Keratinocyte (primary cell): Measurements from ENCODE around the gene SEL1L3. TPM values are rescaled to one million over a fixed set of nuclear protein-coding genes. Genes with fewer than 3 reads are reported as not detected.

ENCODE experiments used
- DNase-seq: peaks from one replicate; pipeline ENCODE4 v3.0.0-alpha.2; 2011; ENCODE audit warnings: low read depth, missing footprints, low spot score
- FAIRE-seq: peaks from 2 replicates; lab custom pipeline; 2011; peaks lifted over from hg19 to GRCh38; lab: Jason Lieb, UNC
- H2AFZ ChIP-seq: 2 replicates; pipeline ENCODE4 v1.6.0; 2012; ENCODE audit warnings: low read length, control low read depth, inconsistent platforms; ENCODE audit not compliant: control insufficient read depth
- H3K27ac ChIP-seq: 2 replicates; pipeline ENCODE4 v1.5.1; 2011; ENCODE audit warnings: low read length; ENCODE audit not compliant: control insufficient read depth, insufficient read depth
- H3K27me3 ChIP-seq: 3 replicates; pipeline ENCODE4 v1.6.0; 2011; ENCODE audit warnings: low read length; ENCODE audit not compliant: control insufficient read depth, insufficient read depth; ENCODE audit errors: extremely low read depth
- H3K36me3 ChIP-seq, 2 experiments: 2 replicates in 1 of 2; 3 replicates in 1 of 2; pipeline ENCODE4 v1.5.1; 2011; ENCODE audit warnings: low read length in 2 of 2, mild to moderate bottlenecking in 1 of 2; ENCODE audit not compliant: control insufficient read depth in 2 of 2, insufficient read depth in 2 of 2; ENCODE audit errors: extremely low read depth in 1 of 2
- H3K4me1 ChIP-seq: 3 replicates; pipeline ENCODE4 v1.5.1; 2011; ENCODE audit warnings: low read length; ENCODE audit not compliant: control insufficient read depth, insufficient read depth; ENCODE audit errors: extremely low read depth
- H3K4me2 ChIP-seq: 3 replicates; pipeline ENCODE4 v1.6.0; 2011; ENCODE audit warnings: low read depth, low read length; ENCODE audit not compliant: control insufficient read depth, insufficient read depth; ENCODE audit errors: extremely low read depth
- H3K4me3 ChIP-seq, 3 experiments: fragments of 200-600 bp in 1 of 3; sonication (generic) in 1 of 3; 2 replicates in 2 of 3; 3 replicates in 1 of 3; pipeline ENCODE4 v1.5.1; 2011 to 2016; ENCODE audit warnings: low read length in 3 of 3, mild to moderate bottlenecking in 3 of 3, control low read depth in 2 of 3, inconsistent platforms in 1 of 3, low read depth in 1 of 3, mixed read lengths in 1 of 3, mixed run types in 1 of 3, moderate library complexity in 1 of 3; ENCODE audit not compliant: control insufficient read depth in 2 of 3, insufficient read depth in 2 of 3; ENCODE audit errors: extremely low read depth in 1 of 3
- H3K79me2 ChIP-seq: 2 replicates; pipeline ENCODE4 v1.6.0; 2012; ENCODE audit warnings: low read length; ENCODE audit not compliant: control insufficient read depth, insufficient read depth
- H3K9ac ChIP-seq: 3 replicates; pipeline ENCODE4 v1.6.0; 2011; ENCODE audit warnings: low read length; ENCODE audit not compliant: control insufficient read depth, insufficient read depth; ENCODE audit errors: extremely low read depth
- H3K9me1 ChIP-seq: 3 replicates; pipeline ENCODE4 v1.6.0; 2011; ENCODE audit warnings: low read length; ENCODE audit not compliant: control insufficient read depth, insufficient read depth; ENCODE audit errors: extremely low read depth
- H3K9me3 ChIP-seq: 2 replicates; pipeline ENCODE4 v1.5.1; 2012; ENCODE audit warnings: low read depth, low read length; ENCODE audit not compliant: control insufficient read depth
- H4K20me1 ChIP-seq: 3 replicates; pipeline ENCODE4 v1.6.0; 2011; ENCODE audit warnings: low read length; ENCODE audit not compliant: control insufficient read depth, insufficient read depth; ENCODE audit errors: extremely low read depth
- CTCF ChIP-seq, 3 experiments: IDR thresholded peaks in 1 of 3; conservative IDR thresholded peaks in 1 of 3; optimal IDR thresholded peaks in 1 of 3; 2 replicates in 2 of 3; 3 replicates in 1 of 3; pipeline versions ENCODE3 to v1.5.1; 2011; ENCODE audit warnings: low read length in 3 of 3, mild to moderate bottlenecking in 3 of 3, moderate library complexity in 2 of 3, control low read depth in 1 of 3, inconsistent platforms in 1 of 3; ENCODE audit not compliant: insufficient read depth in 2 of 3; ENCODE audit errors: extremely low read depth in 1 of 3
- EZH2 ChIP-seq: IDR thresholded peaks from one replicate; pipeline ENCODE4 v1.6.1; 2012; ENCODE audit warnings: inconsistent platforms, mild to moderate bottlenecking, low read length, moderate library complexity
- dilution Hi-C: fragments of 300-500 bp; cut with MboI; formaldehyde crosslinking; loops from one replicate; pipeline ENCODE4 v1.7.0; 2020; ENCODE audit warnings: low sequenced_read_pairs; ENCODE audit not compliant: extremely low pct_ligation_motif_present
- polyA plus RNA-seq, 5 experiments: library from polyadenylated mRNA; depleted of rRNA in 3 of 5; stranded (reverse) in 3 of 5; stranded (forward) in 1 of 5; unstranded in 1 of 5; fragments of >200 nt; gene quantifications; 1 replicate in 1 of 5; 2 replicates in 3 of 5; 3 replicates in 1 of 5; pipeline versions ENCODE4 v1.2.1 to v1.2.3, GENCODE V29; 2011 to 2012; ENCODE audit warnings: missing spikeins in 2 of 5, low read depth in 1 of 5, low replicate concordance in 1 of 5

Gene SEL1L3
- polyA plus RNA-seq, 1 donor (not counting 4 experiments of a cell fraction or from before 2014, with no cell fraction given) = 67.9 TPM

GRCh38 chr4:25750874-25751273 lies 111.9 kb downstream of the SEL1L3 start:
- H3K36me3 ChIP-seq = peaks cover 0 to 1% of the 10 kb centered on the region in 2 experiments
- no peaks in the 10 kb centered on the region for H3K9me3 ChIP-seq
- TF ChIP-seq EZH2 (no peak), CTCF (optimal IDR thresholded peaks at IDR 0.05 in 1 of 3, IDR thresholded peaks at IDR 0.05 in 1 of 3, conservative IDR thresholded peaks at IDR 0.05 in 1 of 3; ENCODE audit: extremely low read depth in 1 of 3, insufficient read depth in 2 of 3, low read length in 3 of 3) (no peak)
- no peak for DNase-seq
- no peaks in the 10 kb centered on the region for H3K27me3 ChIP-seq
- no peak overlapping the region for H2AFZ ChIP-seq
- H3K79me2 ChIP-seq = no peaks in the 10 kb centered on the region
- H3K4me2 ChIP-seq = no peak overlapping the region
- dilution Hi-C loops = loop anchor here (25.0 kb wide), 1 partner anchor 314 kb away; no protein-coding TSS in a partner anchor
- no peak overlapping the region for H3K9ac ChIP-seq
- no peak for FAIRE-seq
- H3K9me1 ChIP-seq = no peaks in the 10 kb centered on the region
- H4K20me1 ChIP-seq = no peaks in the 10 kb centered on the region
- no peaks in the 10 kb centered on the region for H3K4me1 ChIP-seq
- no peak overlapping the region for H3K4me3 ChIP-seq
- no peak overlapping the region for H3K27ac ChIP-seq

GRCh38 chr4:25749150-25749794 lies 113.5 kb downstream of the SEL1L3 start:
- peaks cover 0 to 1% of the 10 kb centered on the region in 2 experiments for H3K36me3 ChIP-seq
- no peaks in the 10 kb centered on the region for H3K27me3 ChIP-seq
- dilution Hi-C loops = no loop called here
- no peaks in the 10 kb centered on the region for H4K20me1 ChIP-seq
- FAIRE-seq (no peak), DNase-seq (no peak)
- no peak overlapping the region for H3K27ac ChIP-seq
- H3K4me2 ChIP-seq = no peak overlapping the region
- no peak overlapping the region for H3K4me3 ChIP-seq
- no peaks in the 10 kb centered on the region for H3K79me2 ChIP-seq
- H2AFZ ChIP-seq = no peak overlapping the region
- H3K9me1 ChIP-seq = no peaks in the 10 kb centered on the region
- H3K9ac ChIP-seq = no peak overlapping the region
- H3K9me3 ChIP-seq = no peaks in the 10 kb centered on the region
- TF ChIP-seq CTCF (optimal IDR thresholded peaks at IDR 0.05 in 1 of 3, IDR thresholded peaks at IDR 0.05 in 1 of 3, conservative IDR thresholded peaks at IDR 0.05 in 1 of 3; ENCODE audit: extremely low read depth in 1 of 3, insufficient read depth in 2 of 3, low read length in 3 of 3) = no peak
- TF ChIP-seq EZH2 = no peak
- H3K4me1 ChIP-seq = no peaks in the 10 kb centered on the region
